Lower lobe of right lung (tissue), 1 donor: Measurements from ENCODE around the gene TLN1. TPM values are rescaled to one million over a fixed set of nuclear protein-coding genes. Genes with fewer than 3 reads are reported as not detected.

Experiments
- microRNA-seq: library from miRNA; unstranded; fragments of <30 nt; microRNA quantifications from one replicate; pipeline ENCODE4 v1.2.0, GENCODE V29; 2020; ENCODE audit warnings: borderline number of aligned reads
- total RNA-seq: library from RNA; stranded (reverse); fragmentation: NEBNext Ultra II Directional; extraction: Animal tissue kit (Norgen Biotek cat#: 25700); gene quantifications from one replicate; pipeline ENCODE4 v1.2.1, GENCODE V29; 2021
- donor health status: DM: no; HTN: yes; CAD: no; lungs with severe emphysema.

The TLN1 gene
- total RNA-seq, 1 donor from 2014 or later: 406 TPM

Small RNAs within 50 kb of the gene (microRNA-seq; reads per million reads assigned to microRNA genes)
- not detected for gene MIR6852
- not detected for gene MIR6853

Other genes starting within 250 kb of the TLN1 start
- 23.6 TPM for gene RUSC2, start 242.1 kb downstream of the TLN1 start, total RNA-seq
- 44.0 TPM for gene TESK1, start 126.9 kb downstream of the TLN1 start, total RNA-seq
- 4.5 TPM for gene CD72, start 113.8 kb downstream of the TLN1 start, total RNA-seq
- 1.5 TPM for gene SIT1, start 81.3 kb downstream of the TLN1 start, total RNA-seq
- gene RMRP, start 74.2 kb downstream of the TLN1 start, total RNA-seq: 24,340 TPM
- 28.9 TPM for gene CCDC107, start 73.9 kb downstream of the TLN1 start, total RNA-seq
- 1.2 TPM for gene ARHGEF39, start 67.0 kb downstream of the TLN1 start, total RNA-seq
- gene CA9, start 58.3 kb downstream of the TLN1 start, total RNA-seq: not detected
- gene TPM2, start 42.3 kb downstream of the TLN1 start, total RNA-seq: 110 TPM
- gene CREB3, start 471 bp upstream of the TLN1 start, total RNA-seq: 28.1 TPM
- 68.0 TPM for gene GBA2, start 17.0 kb upstream of the TLN1 start, total RNA-seq
- 29.6 TPM for gene RGP1, start 17.1 kb upstream of the TLN1 start, total RNA-seq
- not detected for gene MSMP, start 22.1 kb upstream of the TLN1 start, total RNA-seq
- gene NPR2, start 59.4 kb upstream of the TLN1 start, total RNA-seq: 20.6 TPM
- gene SPAG8, start 80.1 kb upstream of the TLN1 start, total RNA-seq: 13.3 TPM
- gene HINT2, start 82.8 kb upstream of the TLN1 start, total RNA-seq: 32.6 TPM
- gene FAM221B, start 96.5 kb upstream of the TLN1 start, total RNA-seq: 0.32 TPM
- gene TMEM8B, start 97.0 kb upstream of the TLN1 start, total RNA-seq: 12.6 TPM
- not detected for gene OR13J1, start 138.2 kb upstream of the TLN1 start, total RNA-seq
- 8.7 TPM for gene HRCT1, start 174.0 kb upstream of the TLN1 start, total RNA-seq
- 11.9 TPM for gene SPAAR, start 177.3 kb upstream of the TLN1 start, total RNA-seq
- not detected for gene OR2S2, start 226.0 kb upstream of the TLN1 start, total RNA-seq